HG03460 (cell line): ENCODE results near the gene AFF3.
"Not testable (repeated sequence)": the region's sequence is repeated elsewhere in the genome, so short reads cannot be mapped to it uniquely, and the experiment has no call there.

ENCODE experiments used
- ATAC-seq: cut with Tn5 transposase; IDR thresholded peaks from one replicate; pipeline ENCODE4 v1.9.1; 2021; ENCODE audit not compliant: unreplicated experiment

Gene AFF3

GRCh38 chr2:100146657-100146960, 4.2 kb upstream of the AFF3 start:
- ATAC-seq, result no peak

GRCh38 chr2:100145893-100146656, 3.7 kb upstream of the AFF3 start:
- no peak for ATAC-seq

- no peak for ATAC-seq
These were observed 896 bp upstream of the AFF3 start for GRCh38 chr2:100143286-100143685.

DNA sequence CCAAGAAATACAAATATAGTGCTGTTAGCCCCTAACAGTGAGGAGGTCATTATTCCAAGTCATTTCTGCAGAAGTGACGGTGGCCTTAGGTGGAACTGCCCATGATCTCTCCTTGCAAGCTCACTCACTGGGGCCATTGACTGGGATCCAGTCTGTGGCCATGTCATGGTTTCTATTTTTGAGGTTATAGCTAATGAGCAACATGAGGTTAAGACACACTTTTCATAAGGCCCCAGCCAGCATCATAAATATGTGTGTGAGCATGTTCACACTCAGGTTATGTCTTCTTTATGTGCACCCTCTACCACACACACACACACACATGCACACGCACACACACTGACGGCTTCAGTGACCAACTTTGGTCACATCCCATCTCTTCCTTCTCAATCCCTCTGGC, 484 bp downstream of the AFF3 start:
- ATAC-seq, result peak; percentile 11

- no peak for ATAC-seq
These were observed 1.8 kb downstream of the AFF3 start for GRCh38 chr2:100140582-100140981.

- no peak for ATAC-seq
These were observed 4.4 kb downstream of the AFF3 start for GRCh38 chr2:100137866-100138570.

- no peak for ATAC-seq
These were observed 5.1 kb downstream of the AFF3 start for GRCh38 chr2:100137318-100137717.

- ATAC-seq, result no peak
These were observed 6.1 kb downstream of the AFF3 start for GRCh38 chr2:100136310-100136709.

DNA sequence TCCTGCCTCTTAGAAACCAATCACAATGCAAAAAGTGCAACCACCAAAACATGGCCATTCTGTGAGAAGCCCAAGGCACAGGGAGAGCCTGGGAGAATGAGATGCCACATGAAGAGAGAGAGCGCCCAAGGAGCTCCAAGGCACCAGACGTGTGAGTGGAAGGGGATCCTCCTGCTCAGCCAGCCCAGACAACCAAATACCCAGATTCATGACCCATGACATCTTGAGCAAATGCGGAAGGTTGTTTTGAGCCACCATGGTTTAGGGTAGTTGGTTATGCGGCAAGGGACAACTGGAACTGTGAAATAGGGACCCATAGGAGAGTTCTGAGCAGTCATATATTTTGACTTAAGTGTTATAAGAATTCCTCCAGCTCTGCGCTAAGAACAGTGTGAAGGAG, 7.0 kb downstream of the AFF3 start:
- ATAC-seq, result no peak

DNA sequence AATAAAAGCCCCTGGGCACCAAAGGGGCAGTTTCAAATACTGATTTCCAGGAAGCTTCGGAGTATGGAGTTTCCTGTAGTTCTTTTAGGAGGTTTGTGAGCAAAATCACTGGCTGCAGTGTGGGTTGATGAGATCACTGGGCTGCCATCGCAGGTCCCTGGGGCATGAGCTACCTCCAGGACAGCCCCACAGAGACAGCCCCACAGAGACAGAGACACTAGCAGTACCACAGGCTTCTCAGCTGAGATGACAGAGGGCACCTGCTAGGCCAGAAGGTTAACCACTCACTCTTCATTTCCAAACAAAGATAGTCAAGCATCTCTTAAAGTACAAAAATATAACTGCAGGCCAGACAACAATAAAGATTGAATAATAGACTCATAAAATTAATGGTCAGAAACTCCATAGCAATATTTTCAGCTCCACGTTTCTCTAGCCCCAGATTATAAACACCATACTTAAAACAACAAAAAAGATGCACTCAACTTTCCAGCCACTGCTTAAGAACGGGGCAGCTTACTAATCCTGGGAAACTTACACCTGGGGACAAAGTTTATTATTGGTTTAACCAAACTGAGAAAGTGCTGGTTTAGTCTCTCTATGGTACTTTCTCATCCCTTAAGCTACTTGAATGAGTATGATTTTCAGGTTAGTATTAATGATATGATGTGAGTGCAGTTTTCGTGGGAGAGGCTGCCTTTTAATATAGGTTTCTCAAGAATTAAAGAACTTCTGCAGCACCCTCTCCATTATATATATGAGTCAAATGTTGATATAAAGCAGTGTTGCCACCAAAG, 11.6 kb downstream of the AFF3 start:
- ATAC-seq, result no peak

GRCh38 chr2:100126897-100127401, 15.4 kb downstream of the AFF3 start:
- no peak for ATAC-seq

- ATAC-seq, result no peak
These were observed 16.2 kb downstream of the AFF3 start for GRCh38 chr2:100126201-100126600.

DNA sequence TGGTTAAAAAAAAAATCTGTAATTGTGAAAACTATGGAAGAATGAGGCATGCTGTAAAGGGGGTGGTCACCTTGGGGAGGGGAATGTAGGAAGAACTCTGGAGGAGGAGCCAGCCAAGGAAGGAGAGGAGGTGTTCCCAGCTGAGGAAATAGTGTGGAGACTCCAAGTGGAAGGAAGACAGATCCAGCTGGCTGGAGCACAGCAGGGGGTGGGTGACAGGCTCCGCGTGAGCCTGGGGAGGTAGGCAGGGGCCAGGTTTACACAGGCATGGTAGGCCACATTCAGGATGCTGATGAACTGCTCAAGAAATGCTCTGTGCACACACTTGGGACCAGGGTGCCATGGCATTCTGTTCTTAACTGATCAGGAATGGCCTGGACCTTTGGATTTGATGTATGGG, 16.8 kb downstream of the AFF3 start:
- ATAC-seq, result no peak

DNA sequence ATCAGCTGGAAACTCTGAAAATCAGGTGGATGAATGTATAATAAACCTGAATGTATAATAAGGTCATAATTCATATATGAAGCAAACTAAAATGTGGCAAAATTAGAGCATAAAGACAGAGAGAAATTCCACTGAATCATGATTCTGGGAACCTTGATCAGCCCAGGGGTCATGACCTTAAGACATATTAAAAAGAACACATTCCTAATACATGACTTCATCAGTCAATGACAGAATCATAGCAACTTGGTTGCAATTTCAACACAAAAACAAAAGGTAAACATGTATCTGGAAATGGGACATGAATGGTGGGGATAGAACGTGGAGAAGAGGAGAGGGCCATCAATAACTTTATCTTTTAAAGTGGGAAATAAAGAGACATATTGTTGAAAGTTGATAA, 17.6 kb downstream of the AFF3 start:
- no peak for ATAC-seq

DNA sequence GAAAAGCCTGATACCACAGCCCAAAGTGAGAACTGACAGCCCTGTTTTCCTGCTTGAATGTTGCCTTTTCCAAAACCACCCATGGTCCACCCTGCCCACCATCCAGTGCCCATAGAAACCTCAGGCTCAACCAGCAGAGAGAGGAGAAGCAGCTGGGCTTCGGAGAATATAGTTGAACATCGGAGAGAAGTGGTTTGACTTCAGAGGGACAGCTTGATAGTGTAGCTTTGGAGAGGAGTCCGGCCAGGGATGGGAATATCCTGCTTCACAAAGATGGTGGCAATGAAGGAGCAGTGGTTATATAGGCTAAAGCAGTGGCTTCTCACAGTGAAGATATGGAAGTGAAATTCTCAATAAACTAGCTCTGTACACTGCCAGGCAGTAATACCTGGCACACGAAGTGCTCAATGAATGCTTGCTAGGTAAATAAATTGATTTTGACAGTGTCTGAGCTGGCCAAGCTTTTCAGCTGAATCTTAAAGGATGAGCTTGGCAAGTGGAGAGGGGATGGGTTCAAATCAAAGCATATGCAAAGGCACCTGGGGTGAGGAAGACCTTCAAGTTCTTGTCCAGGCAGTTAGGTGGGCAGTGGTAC, 21.2 kb downstream of the AFF3 start:
- no peak for ATAC-seq

DNA sequence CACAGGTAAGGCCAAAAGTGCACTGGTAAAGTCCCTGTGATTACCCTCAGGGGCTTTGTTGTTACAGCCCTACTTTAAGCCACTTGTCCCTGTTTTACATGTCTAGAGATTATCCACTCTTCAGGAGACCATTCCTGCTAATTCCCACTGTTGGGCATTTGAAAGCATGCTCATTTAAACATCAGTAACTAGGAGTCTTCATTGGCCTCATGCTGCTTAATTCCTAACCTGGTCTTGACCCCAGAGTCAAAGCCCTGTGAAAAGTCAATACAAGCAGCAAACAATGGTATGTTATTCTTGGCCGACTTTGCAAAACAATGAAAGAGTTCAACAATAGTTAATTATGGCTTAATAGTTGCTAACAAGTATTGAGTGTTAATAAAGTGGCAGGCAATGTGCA, 23.2 kb downstream of the AFF3 start:
- ATAC-seq, result no peak

GRCh38 chr2:100113990-100114433, 28.4 kb downstream of the AFF3 start:
- ATAC-seq, result peak; percentile 70

- ATAC-seq, result no peak
These were observed 31.8 kb downstream of the AFF3 start for GRCh38 chr2:100110614-100111000.

DNA sequence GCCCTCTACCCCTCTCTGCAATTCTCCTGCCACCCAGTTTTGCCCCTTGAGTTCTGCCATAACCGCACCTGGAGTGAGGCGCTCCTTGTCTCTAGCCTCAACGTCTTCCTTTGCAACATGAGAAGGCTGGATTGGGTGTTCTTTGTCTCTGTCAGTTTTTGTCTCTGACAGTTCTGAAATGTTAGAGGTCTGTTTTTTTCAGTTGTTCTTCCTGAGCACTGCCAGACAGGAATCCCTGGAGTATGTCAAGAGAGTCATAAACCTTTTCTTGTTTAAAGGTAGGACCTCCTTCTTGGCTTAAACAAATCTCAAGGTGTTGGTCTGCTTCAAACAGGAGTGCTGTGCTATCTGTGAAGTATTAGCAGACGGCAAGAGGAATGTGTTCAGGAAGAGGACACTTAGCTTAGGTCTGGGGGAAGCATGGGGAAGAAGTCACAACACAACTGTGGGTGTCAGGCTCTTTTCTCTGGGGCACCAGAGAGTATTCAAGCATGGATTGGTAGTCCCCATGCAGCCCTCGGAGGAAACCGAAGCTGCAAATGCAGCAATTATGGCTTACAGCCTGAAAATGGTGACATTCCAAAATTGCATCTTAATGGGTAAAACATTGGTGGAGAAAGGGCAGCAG, 32.3 kb downstream of the AFF3 start:
- no peak for ATAC-seq

- not testable (repeated sequence) for ATAC-seq
These were observed 33.8 kb downstream of the AFF3 start for GRCh38 chr2:100108648-100109020.
